Body of pancreas (tissue), 4 donors: ENCODE data around the gene ABCC3. TPM values are rescaled to one million over a fixed set of nuclear protein-coding genes. Genes with fewer than 3 reads are reported as not detected.

Source experiments
- ATAC-seq: fragments of 150-250 bp; one replicate; pipeline ENCODE4 v1.9.1; 2016
- DNase-seq, 4 donors: peaks; one replicate each; pipeline ENCODE4 v3.0.0-alpha.2; 2019
- H3K27ac ChIP-seq, 4 donors: fragments of 200-600 bp; sonication (generic); 1 replicate in 3 of 4; 2 replicates in 1 of 4; pipeline versions ENCODE4 v1.5.1 to v1.6.1; 2016 to 2019; ENCODE audit warnings: mild to moderate bottlenecking in 1 of 4, mixed read lengths in 1 of 4, moderate library complexity in 1 of 4
- H3K27me3 ChIP-seq, 2 donors: fragments of 200-600 bp; sonication (generic); one replicate each; pipeline ENCODE4 v1.6.0; 2016; ENCODE audit warnings: mild to moderate bottlenecking in 1 of 2
- H3K36me3 ChIP-seq, 2 donors: fragments of 200-600 bp; sonication (generic); replicated peaks in 1 of 2; 2 replicates each; pipeline ENCODE4 v1.5.1; 2016; ENCODE audit warnings: low read depth in 2 of 2; ENCODE audit not compliant: insufficient read depth in 1 of 2
- H3K4me1 ChIP-seq: fragments of 200-600 bp; sonication (generic); one replicate; pipeline ENCODE4 v1.6.0; 2016
- H3K4me3 ChIP-seq, 2 donors: fragments of 200-600 bp; sonication (generic); 1 replicate in 1 of 2; 2 replicates in 1 of 2; pipeline ENCODE4 v1.5.1; 2016 to 2019
- H3K9me3 ChIP-seq, 3 donors: fragments of 200-600 bp; sonication (generic); 1 replicate in 2 of 3; 2 replicates in 1 of 3; pipeline ENCODE4 v1.5.1; 2016
- POLR2A ChIP-seq, 3 donors: fragments of 450-650 bp; IDR thresholded peaks; one replicate each; pipeline ENCODE4 v1.6.1; 2016; ENCODE audit warnings: antibody characterized with exemption in 3 of 3, mild to moderate bottlenecking in 2 of 3
- WGBS, 2 donors: methylation state at CpG; one replicate each; pipeline ENCODE4 v1.1.5; 2017; 5-methylcytosine and 5-hydroxymethylcytosine counted together
- intact Hi-C: fragments of 100-400 bp; cut with DNase I; formaldehyde crosslinking; loops from one replicate; pipeline ENCODE4 v1.15.1; 2023
- small RNA-seq: library from RNA; depleted of rRNA; stranded (forward); fragments of <200 nt; gene quantifications from one replicate; pipeline ENCODE3, GENCODE V24; 2016
- total RNA-seq, 2 donors: library from RNA; depleted of rRNA; stranded (reverse); fragments of >200 nt; gene quantifications; one replicate each; pipeline ENCODE4 v1.1.0, GENCODE V29; 2016
- TF ChIP-seq, protein P1 (sequence below), 7 experiments: fragments of 450-650 bp in 4 of 7; fragments of 200-600 bp in 3 of 7; sonication (generic) in 3 of 7; IDR thresholded peaks; one replicate each; pipeline ENCODE4 v1.5.1; 2016 to 2019; ENCODE audit warnings: antibody characterized with exemption in 7 of 7

The ABCC3 gene
- total RNA-seq, 2 donors from 2014 or later, result 130 to 163 TPM

DNA sequence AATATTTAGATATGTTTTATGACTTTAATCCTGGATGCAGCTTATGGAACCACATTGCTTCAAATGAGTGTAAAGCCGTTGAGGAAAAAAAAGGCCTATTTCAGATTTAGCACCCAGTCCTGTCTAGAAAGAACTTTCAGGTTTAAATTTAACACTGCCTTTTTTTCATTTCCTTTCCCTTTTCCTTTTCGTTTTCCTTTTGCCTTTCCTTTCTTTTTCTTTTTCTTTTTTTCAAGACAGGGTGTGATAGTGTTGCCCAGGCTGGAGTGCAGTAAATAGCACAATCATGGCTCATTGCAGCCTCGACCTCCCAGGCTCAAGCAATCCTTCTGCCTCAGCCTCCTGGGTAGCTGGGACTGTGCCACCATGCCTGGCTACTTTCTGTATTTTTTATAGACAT, 100.6 kb downstream of the ABCC3 start:
- 81 to 89% methylated on average over 3 of the region's 3 CpGs for WGBS, 2 donors
- H3K4me1 ChIP-seq, result peaks cover 49% of the 10 kb centered on the region
- intact Hi-C loops, result no loop called here
- TF ChIP-seq POLR2A (IDR thresholded peaks at IDR 0.05), result no peak
- TF ChIP-seq, protein P1, sequence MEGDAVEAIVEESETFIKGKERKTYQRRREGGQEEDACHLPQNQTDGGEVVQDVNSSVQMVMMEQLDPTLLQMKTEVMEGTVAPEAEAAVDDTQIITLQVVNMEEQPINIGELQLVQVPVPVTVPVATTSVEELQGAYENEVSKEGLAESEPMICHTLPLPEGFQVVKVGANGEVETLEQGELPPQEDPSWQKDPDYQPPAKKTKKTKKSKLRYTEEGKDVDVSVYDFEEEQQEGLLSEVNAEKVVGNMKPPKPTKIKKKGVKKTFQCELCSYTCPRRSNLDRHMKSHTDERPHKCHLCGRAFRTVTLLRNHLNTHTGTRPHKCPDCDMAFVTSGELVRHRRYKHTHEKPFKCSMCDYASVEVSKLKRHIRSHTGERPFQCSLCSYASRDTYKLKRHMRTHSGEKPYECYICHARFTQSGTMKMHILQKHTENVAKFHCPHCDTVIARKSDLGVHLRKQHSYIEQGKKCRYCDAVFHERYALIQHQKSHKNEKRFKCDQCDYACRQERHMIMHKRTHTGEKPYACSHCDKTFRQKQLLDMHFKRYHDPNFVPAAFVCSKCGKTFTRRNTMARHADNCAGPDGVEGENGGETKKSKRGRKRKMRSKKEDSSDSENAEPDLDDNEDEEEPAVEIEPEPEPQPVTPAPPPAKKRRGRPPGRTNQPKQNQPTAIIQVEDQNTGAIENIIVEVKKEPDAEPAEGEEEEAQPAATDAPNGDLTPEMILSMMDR (IDR thresholded peaks at IDR 0.05), result no peak
- no peaks in the 10 kb centered on the region for H3K27me3 ChIP-seq
- no peaks in the 10 kb centered on the region for H3K9me3 ChIP-seq
- ATAC-seq (no peak), DNase-seq (no peak)
- no peak overlapping the region for H3K27ac ChIP-seq
- peaks cover 0 to 4% of the 10 kb centered on the region in 2 donors for H3K36me3 ChIP-seq
- no peak overlapping the region for H3K4me3 ChIP-seq

DNA sequence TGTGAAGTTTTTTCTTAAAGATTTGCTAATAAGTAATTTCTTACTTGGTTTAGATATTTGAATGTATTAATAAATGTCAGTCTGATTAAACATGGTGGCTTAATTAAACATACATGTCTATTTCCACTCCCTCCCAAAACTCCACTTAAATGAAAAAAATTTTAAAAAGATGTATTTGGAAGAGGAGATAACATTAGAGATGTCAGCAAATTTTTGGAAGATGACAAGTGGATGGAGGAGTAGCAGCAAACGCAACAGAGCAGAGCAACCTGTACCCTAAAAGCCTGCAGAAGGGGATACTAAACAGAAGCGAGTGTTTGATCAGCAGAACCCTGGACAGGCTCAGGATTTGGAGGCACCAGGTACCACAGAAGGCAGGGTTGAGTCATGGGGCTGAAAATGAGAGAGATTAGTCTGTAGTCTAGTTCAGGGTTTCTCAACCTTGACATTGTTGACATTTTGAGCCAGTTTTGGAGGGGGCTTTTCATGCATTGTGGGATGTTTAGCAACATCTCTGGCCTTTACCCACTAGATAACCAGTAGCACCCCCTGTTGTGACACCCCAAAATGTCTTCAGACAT, 102.5 kb downstream of the ABCC3 start:
- peaks cover 30% of the 10 kb centered on the region for H3K4me1 ChIP-seq

DNA sequence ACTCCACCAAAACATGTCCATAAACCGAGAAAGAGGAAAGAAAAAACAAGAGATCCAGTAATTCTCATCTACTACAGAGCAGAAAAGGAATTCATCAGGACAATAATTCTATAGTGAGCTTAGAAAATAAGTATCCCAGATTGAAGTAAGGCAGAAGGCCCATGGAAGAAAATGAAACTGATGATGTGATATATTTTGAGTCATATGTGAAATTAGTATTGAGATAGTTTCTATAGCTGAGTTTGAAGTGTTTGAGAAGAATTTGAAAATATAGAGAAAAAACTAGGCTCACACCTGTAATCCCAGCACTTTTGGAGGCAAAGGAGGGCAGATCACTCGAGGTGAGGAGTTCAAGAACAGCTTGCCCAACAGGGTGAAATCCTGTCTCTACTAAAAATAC, 104.4 kb downstream of the ABCC3 start:
- intact Hi-C loops, result no loop called here
- Histone ChIP-seq H3K36me3 (peaks cover 0 to 32% of the 10 kb centered on the region in 2 donors), H3K4me1 (peaks cover 24% of the 10 kb centered on the region), H3K27ac (no peak overlapping the region), H3K4me3 (no peak overlapping the region), H3K9me3 (no peaks in the 10 kb centered on the region), H3K27me3 (no peaks in the 10 kb centered on the region)
- WGBS, 2 donors, result 66 to 90% methylated on average over 2 of the region's 2 CpGs
- ATAC-seq, result no peak
- no peak for DNase-seq
- TF ChIP-seq, protein P1 (IDR thresholded peaks at IDR 0.05), result no peak
- TF ChIP-seq POLR2A (IDR thresholded peaks at IDR 0.05), result no peak

More for the DNA sequence above, 102.5 kb downstream of the ABCC3 start:
- TF ChIP-seq POLR2A (IDR thresholded peaks at IDR 0.05), result no peak
- TF ChIP-seq, protein P1 (IDR thresholded peaks at IDR 0.05), result no peak
- ATAC-seq (no peak), DNase-seq (no peak)
- Histone ChIP-seq H3K27me3 (no peaks in the 10 kb centered on the region), H3K36me3 (peaks cover 0 to 16% of the 10 kb centered on the region in 2 donors), H3K4me3 (no peak overlapping the region), H3K9me3 (no peaks in the 10 kb centered on the region), H3K27ac (no peak overlapping the region)
- WGBS, 2 donors, result 88 to 89% methylated on average over 2 of the region's 2 CpGs
- intact Hi-C loops, result no loop called here

Small RNA genes within 50 kb of the gene (small RNA-seq; reads per million reads assigned to genes)
- not detected for gene RF00019

Other genes with a start within 250 kb of the ABCC3 start
- gene LRRC59, start 237.4 kb upstream of the ABCC3 start, total RNA-seq, result 100 to 1,000 TPM in 1 of 2 donors, 10 to 100 TPM in 1; 70.8 to 113 TPM
- 100 to 1,000 TPM in 1 of 2 donors, 10 to 100 TPM in 1; 18.7 to 120 TPM for gene ACSF2, start 208.7 kb upstream of the ABCC3 start, total RNA-seq
- 10 to 100 TPM in 1 of 2 donors, 1 to 10 TPM in 1; 8.8 to 13.2 TPM for gene CHAD, start 166.0 kb upstream of the ABCC3 start, total RNA-seq
- gene RSAD1, start 156.0 kb upstream of the ABCC3 start, total RNA-seq, result 10 to 100 TPM; 39.2 to 44.5 TPM
- gene MYCBPAP, start 126.4 kb upstream of the ABCC3 start, total RNA-seq, result under 1 TPM in 1 of 2 donors, not detected in 1; 0.33 TPM
- gene EPN3, start 102.1 kb upstream of the ABCC3 start, total RNA-seq, result 10 to 100 TPM; 11.9 to 20.1 TPM
- 10 to 100 TPM; 65.6 to 75.2 TPM for gene SPATA20, start 87.7 kb upstream of the ABCC3 start, total RNA-seq
- gene CACNA1G, start 74.2 kb upstream of the ABCC3 start, total RNA-seq, result under 1 TPM; 0.26 to 0.33 TPM
- gene ANKRD40, start 73.0 kb downstream of the ABCC3 start, total RNA-seq, result 10 to 100 TPM; 21.3 to 27.0 TPM
- gene LUC7L3, start 84.7 kb downstream of the ABCC3 start, total RNA-seq, result 10 to 100 TPM; 71.2 to 85.6 TPM
- 1 to 10 TPM in 1 of 2 donors, not detected in 1; 1.6 TPM for gene ANKRD40CL, start 132.6 kb downstream of the ABCC3 start, total RNA-seq
- gene WFIKKN2, start 200.7 kb downstream of the ABCC3 start, total RNA-seq, result under 1 TPM; 0.26 to 0.66 TPM
- gene TOB1, start 231.5 kb downstream of the ABCC3 start, total RNA-seq, result 10 to 100 TPM; 36.8 to 46.1 TPM